Measurements from ENCODE around the gene STOM. TPM values are rescaled to one million over a fixed set of nuclear protein-coding genes. Genes with fewer than 3 reads are reported as not detected.

The STOM gene
- total RNA-seq, 1 donor from 2014 or later, result 11.0 TPM

DNA sequence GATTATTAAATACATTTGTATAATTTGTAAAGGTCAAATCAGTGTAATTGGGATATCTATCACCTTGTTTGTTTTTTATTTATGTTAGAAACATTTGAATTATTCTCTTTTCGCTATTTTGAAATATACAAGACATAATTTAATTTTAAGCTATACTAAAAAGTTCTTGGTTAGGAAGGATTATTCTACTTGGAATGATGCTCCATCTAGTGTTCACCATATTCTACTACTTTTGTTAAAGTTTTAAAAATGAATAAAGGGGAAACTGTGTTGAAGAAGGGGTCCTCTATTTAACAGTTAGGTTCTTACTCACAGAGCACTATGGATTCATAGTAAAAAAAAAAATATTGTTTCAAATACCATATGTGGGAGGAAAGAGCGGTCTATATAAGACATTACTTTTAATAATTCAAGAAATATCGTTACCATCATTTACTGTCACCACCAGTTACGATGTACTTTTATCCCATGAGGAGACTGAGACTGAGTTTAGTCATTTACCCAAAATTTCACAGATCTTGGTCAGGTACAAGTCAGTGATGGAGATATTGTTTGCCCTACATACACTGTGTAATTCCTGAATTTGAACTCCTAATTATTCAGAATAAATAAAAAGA is 6.3 kb upstream of the STOM start:
- peak; percentile 23 for TF ChIP-seq CTCF (IDR thresholded peaks at IDR 0.05; ENCODE audit: unreplicated experiment)
- Mint-ChIP-seq H3K4me3 (ENCODE audit: low read depth) (no peak overlapping the region), H3K9me3 (ENCODE audit: low read depth) (peaks cover 8% of the 10 kb centered on the region), H3K36me3 (ENCODE audit: insufficient read depth) (peaks cover 3% of the 10 kb centered on the region), H3K27me3 (no peaks in the 10 kb centered on the region), H3K4me1 (ENCODE audit: low read depth) (peaks cover 15% of the 10 kb centered on the region), H3K27ac (no peak overlapping the region)
- no peak for DNase-seq (ENCODE audit: low spot score, unreplicated experiment)

GRCh38 chr9:121373011-121373729 is 3.1 kb upstream of the STOM start:
- H3K9me3 Mint-ChIP-seq (ENCODE audit: low read depth), result peaks cover 6% of the 10 kb centered on the region

GRCh38 chr9:121372239-121373010 is 2.4 kb upstream of the STOM start:
- H3K4me1 Mint-ChIP-seq (ENCODE audit: low read depth), result peaks cover 24% of the 10 kb centered on the region
- no peak overlapping the region for H3K27ac Mint-ChIP-seq
- no peak for DNase-seq (ENCODE audit: low spot score, unreplicated experiment)
- H3K9me3 Mint-ChIP-seq (ENCODE audit: low read depth), result no peaks in the 10 kb centered on the region
- TF ChIP-seq CTCF (IDR thresholded peaks at IDR 0.05; ENCODE audit: unreplicated experiment), result no peak
- H3K4me3 Mint-ChIP-seq (ENCODE audit: low read depth), result no peak overlapping the region
- H3K36me3 Mint-ChIP-seq (ENCODE audit: insufficient read depth), result no peaks in the 10 kb centered on the region
- peaks cover 19% of the 10 kb centered on the region for H3K27me3 Mint-ChIP-seq

More at GRCh38 chr9:121373011-121373729, 3.1 kb upstream of the STOM start:
- H3K4me3 Mint-ChIP-seq (ENCODE audit: low read depth), result no peak overlapping the region
- no peak for TF ChIP-seq CTCF (IDR thresholded peaks at IDR 0.05; ENCODE audit: unreplicated experiment)
- DNase-seq (ENCODE audit: low spot score, unreplicated experiment), result no peak
- H3K27me3 Mint-ChIP-seq, result peaks cover 18% of the 10 kb centered on the region
- peaks cover 16% of the 10 kb centered on the region for H3K4me1 Mint-ChIP-seq (ENCODE audit: low read depth)
- H3K27ac Mint-ChIP-seq, result no peak overlapping the region
- peaks cover 3% of the 10 kb centered on the region for H3K36me3 Mint-ChIP-seq (ENCODE audit: insufficient read depth)

DNA sequence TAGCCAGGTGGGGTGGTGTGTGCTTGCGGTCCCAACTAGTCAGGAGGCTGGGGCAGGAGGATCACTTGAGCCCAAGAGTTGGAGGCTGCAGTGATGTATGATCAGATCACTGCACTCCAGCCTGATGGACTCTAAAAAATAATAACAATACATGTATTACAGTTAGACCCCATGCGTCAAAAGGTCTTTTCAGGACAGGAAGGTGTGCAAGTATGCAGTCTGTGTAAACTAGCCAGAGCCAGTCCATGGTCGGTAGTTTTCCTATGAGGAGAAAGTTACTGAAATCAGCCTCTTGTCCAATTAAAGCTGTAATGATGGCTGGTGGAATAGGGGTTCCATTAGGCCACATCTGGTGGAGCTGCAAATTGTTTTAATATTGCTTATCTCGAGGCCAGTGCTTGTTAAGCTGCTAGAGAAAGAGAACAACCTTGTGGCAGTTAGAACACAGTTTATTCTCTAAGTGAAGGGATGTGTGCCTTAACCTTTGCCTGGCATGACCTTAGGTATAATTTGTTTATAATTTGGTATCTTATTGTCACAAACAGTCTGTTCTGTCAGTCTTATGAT is 1.5 kb upstream of the STOM start:
- peaks cover 19% of the 10 kb centered on the region for H3K27me3 Mint-ChIP-seq
- H3K4me1 Mint-ChIP-seq (ENCODE audit: low read depth), result peaks cover 25% of the 10 kb centered on the region
- TF ChIP-seq CTCF (IDR thresholded peaks at IDR 0.05; ENCODE audit: unreplicated experiment), result no peak
- no peak overlapping the region for H3K4me3 Mint-ChIP-seq (ENCODE audit: low read depth)
- H3K36me3 Mint-ChIP-seq (ENCODE audit: insufficient read depth), result no peaks in the 10 kb centered on the region
- no peak for DNase-seq (ENCODE audit: low spot score, unreplicated experiment)
- H3K9me3 Mint-ChIP-seq (ENCODE audit: low read depth), result no peaks in the 10 kb centered on the region
- peak overlapping the region; percentile 67 for H3K27ac Mint-ChIP-seq

GRCh38 chr9:121368745-121369144 is 1.3 kb downstream of the STOM start:
- Mint-ChIP-seq H3K36me3 (ENCODE audit: insufficient read depth) (no peaks in the 10 kb centered on the region), H3K27ac (no peak overlapping the region), H3K9me3 (ENCODE audit: low read depth) (no peaks in the 10 kb centered on the region), H3K4me3 (ENCODE audit: low read depth) (peak overlapping the region; percentile 73), H3K4me1 (ENCODE audit: low read depth) (peaks cover 24% of the 10 kb centered on the region), H3K27me3 (peaks cover 19% of the 10 kb centered on the region)
- no peak for TF ChIP-seq CTCF (IDR thresholded peaks at IDR 0.05; ENCODE audit: unreplicated experiment)
- no peak for DNase-seq (ENCODE audit: low spot score, unreplicated experiment)

All from progenitor cell of endocrine pancreas (in vitro differentiated cells).